NK-92 (cell line): ENCODE results near the gene POLR2C.

Source experiments
- DNase-seq: peaks from one replicate; lab custom pipeline; 2025; ENCODE audit not compliant: unreplicated experiment; lab: John Stamatoyannopoulos, UW

The POLR2C gene

GRCh38 chr16:57447186-57447962 is 15.1 kb upstream of the POLR2C start, which contains the start of the genes CIAPIN1 and COQ9:
TSS of gene CIAPIN1 (minus strand) at chr16:57447385. CDS start at chr16:57440928, 6,457 bp downstream.
TSS of gene COQ9 (plus strand) at chr16:57447479. CDS start at chr16:57447506, 27 bp downstream.
- DNase-seq: peak; percentile 23

GRCh38 chr16:57452021-57452420 is 10.5 kb upstream of the POLR2C start:
- DNase-seq: no peak

GRCh38 chr16:57462978-57463362 is 491 bp downstream of the POLR2C start:
- DNase-seq: no peak

- no peak for DNase-seq
Measured at GRCh38 chr16:57464523-57464922, 2.0 kb downstream of the POLR2C start.

- no peak for DNase-seq
Measured at GRCh38 chr16:57468346-57468745, 5.9 kb downstream of the POLR2C start.

- DNase-seq: no peak
Measured at GRCh38 chr16:57469046-57469445, 6.6 kb downstream of the POLR2C start.

GRCh38 chr16:57469917-57470470 is 7.5 kb downstream of the POLR2C start:
- DNase-seq: no peak

- DNase-seq: no peak
Measured at GRCh38 chr16:57470711-57471110, 8.2 kb downstream of the POLR2C start.

- DNase-seq: no peak
Measured at GRCh38 chr16:57471209-57471608, 8.7 kb downstream of the POLR2C start.

GRCh38 chr16:57471852-57472664 is 9.6 kb downstream of the POLR2C start:
- DNase-seq: no peak

- no peak for DNase-seq
Measured at GRCh38 chr16:57472665-57473060, 10.2 kb downstream of the POLR2C start.

GRCh38 chr16:57473176-57473840 is 10.8 kb downstream of the POLR2C start:
- no peak for DNase-seq

GRCh38 chr16:57473906-57474305 is 11.4 kb downstream of the POLR2C start:
- no peak for DNase-seq

GRCh38 chr16:57474671-57475661 is 12.5 kb downstream of the POLR2C start:
- DNase-seq: no peak

GRCh38 chr16:57475711-57476339 is 13.3 kb downstream of the POLR2C start:
- no peak for DNase-seq

GRCh38 chr16:57476546-57477410 is 14.3 kb downstream of the POLR2C start:
- DNase-seq: no peak

- DNase-seq: no peak
Measured at GRCh38 chr16:57477531-57478202, 15.2 kb downstream of the POLR2C start.
